ENCODE data around the gene NPPB. TPM values are rescaled to one million over a fixed set of nuclear protein-coding genes. Genes with fewer than 3 reads are reported as not detected.
A peak's percentile ranks its signal among the peaks of the same experiment; 100 is the strongest.

Gene NPPB
- total and polyA plus RNA-seq, 9 of the 15 experiments (the other 6 are each of a cell fraction or from before 2014, with no cell fraction given), result not detected

DNA sequence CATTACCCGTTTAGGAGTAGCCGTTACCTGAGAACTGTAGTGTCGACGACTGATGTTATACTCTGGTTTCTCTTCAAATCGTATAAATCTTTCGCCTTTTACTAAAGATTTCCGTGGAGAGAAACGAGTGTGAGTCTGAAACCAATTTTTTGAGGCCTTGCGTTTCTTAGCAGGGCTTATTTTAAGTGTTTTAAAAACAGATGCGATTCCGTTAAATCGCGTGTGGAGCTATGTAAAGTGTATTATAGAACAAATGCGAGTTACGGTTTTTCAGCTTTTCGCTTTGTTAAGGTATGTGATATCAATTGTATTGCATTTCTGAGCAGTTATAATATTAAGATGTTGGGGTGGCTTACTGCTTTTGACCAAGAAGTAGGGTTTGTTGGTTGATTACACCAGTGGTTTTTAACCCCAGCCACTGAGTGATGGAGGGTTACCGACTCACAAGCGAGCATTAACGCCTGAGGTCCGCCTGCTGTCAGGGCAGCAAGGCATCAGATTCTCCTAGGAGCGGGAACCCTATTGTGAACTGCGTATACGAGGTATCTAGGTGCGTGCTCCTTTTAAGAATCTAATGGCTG lies 49.4 kb upstream of the NPPB start (continued):
- TF ChIP-seq, protein P1, sequence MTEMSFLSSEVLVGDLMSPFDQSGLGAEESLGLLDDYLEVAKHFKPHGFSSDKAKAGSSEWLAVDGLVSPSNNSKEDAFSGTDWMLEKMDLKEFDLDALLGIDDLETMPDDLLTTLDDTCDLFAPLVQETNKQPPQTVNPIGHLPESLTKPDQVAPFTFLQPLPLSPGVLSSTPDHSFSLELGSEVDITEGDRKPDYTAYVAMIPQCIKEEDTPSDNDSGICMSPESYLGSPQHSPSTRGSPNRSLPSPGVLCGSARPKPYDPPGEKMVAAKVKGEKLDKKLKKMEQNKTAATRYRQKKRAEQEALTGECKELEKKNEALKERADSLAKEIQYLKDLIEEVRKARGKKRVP (CRISPR knock-in tag; IDR thresholded peaks at IDR 0.05), result peak; percentile 99
- 0 out of 2 replicates have a peak, but pooled peaks have one; percentile 9 for TF ChIP-seq FOXM1 (IDR thresholded peaks at IDR 0.05; ENCODE audit: low read depth)
- peak; percentile 94; the same call in 1 of the 2 replicates for TF ChIP-seq FOXM1 (CRISPR knock-in tag; IDR thresholded peaks at IDR 0.05; ENCODE audit: low read depth)
- peak; percentile 79 for TF ChIP-seq PKNOX1 (IDR thresholded peaks at IDR 0.05)
- peak; percentile 99 for TF ChIP-seq HNRNPL (IDR thresholded peaks at IDR 0.05; ENCODE audit: low read depth, low read length)
- 0 out of 2 replicates have a peak, but pooled peaks have one; percentile 56 for TF ChIP-seq ZNF165 (CRISPR knock-in tag; IDR thresholded peaks at IDR 0.05; ENCODE audit: borderline replicate concordance)
- peak; percentile 74; the same call in 1 of the 2 replicates for TF ChIP-seq FOXJ2 (tag; IDR thresholded peaks at IDR 0.05)
- no peak for TF ChIP-seq SRSF9 (IDR thresholded peaks at IDR 0.05; ENCODE audit: borderline replicate concordance, low read depth, low read length)
- no peak for TF ChIP-seq COPS2 (conservative IDR thresholded peaks at IDR 0.05)
- TF ChIP-seq, protein P2, sequence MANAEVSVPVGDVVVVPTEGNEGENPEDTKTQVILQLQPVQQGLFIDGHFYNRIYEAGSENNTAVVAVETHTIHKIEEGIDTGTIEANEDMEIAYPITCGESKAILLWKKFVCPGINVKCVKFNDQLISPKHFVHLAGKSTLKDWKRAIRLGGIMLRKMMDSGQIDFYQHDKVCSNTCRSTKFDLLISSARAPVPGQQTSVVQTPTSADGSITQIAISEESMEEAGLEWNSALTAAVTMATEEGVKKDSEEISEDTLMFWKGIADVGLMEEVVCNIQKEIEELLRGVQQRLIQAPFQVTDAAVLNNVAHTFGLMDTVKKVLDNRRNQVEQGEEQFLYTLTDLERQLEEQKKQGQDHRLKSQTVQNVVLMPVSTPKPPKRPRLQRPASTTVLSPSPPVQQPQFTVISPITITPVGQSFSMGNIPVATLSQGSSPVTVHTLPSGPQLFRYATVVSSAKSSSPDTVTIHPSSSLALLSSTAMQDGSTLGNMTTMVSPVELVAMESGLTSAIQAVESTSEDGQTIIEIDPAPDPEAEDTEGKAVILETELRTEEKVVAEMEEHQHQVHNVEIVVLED (CRISPR knock-in tag; IDR thresholded peaks at IDR 0.05), result peak; percentile 7; the same call in 1 of the 2 replicates
- TF ChIP-seq HLTF (IDR thresholded peaks at IDR 0.05), result 0 out of 2 replicates have a peak, but pooled peaks have one; percentile 83
- TF ChIP-seq FIP1L1 (IDR thresholded peaks at IDR 0.05; ENCODE audit: low read depth, low read length, poor library complexity, severe bottlenecking), result no peak
- no peak for TF ChIP-seq LARP7 (IDR thresholded peaks at IDR 0.05)
- peak; percentile 71 for TF ChIP-seq ILK (tag; IDR thresholded peaks at IDR 0.05; ENCODE audit: borderline replicate concordance, low read depth)
- TF ChIP-seq MAZ (CRISPR knock-in tag; conservative IDR thresholded peaks at IDR 0.05 in 1 of 2, IDR thresholded peaks at IDR 0.05 in 1 of 2), result peak; percentile 92 to 100
- peak; percentile 75 for TF ChIP-seq NELFE (IDR thresholded peaks at IDR 0.05; ENCODE audit: insufficient read depth, insufficient read length)
- peak; percentile 98 for TF ChIP-seq SP1 (CRISPR knock-in tag; IDR thresholded peaks at IDR 0.05)
- peak; percentile 87 for TF ChIP-seq ZSCAN29 (IDR thresholded peaks at IDR 0.05)
- TF ChIP-seq NCOA6 (IDR thresholded peaks at IDR 0.05), result no peak; the same call in none of the 2 replicates
- TF ChIP-seq CBX2 (IDR thresholded peaks at IDR 0.05; ENCODE audit: insufficient read depth, low read length, poor library complexity, severe bottlenecking), result no peak
- peak; percentile 78 for TF ChIP-seq ZNF324 (CRISPR knock-in tag; IDR thresholded peaks at IDR 0.05)
- TF ChIP-seq, protein P3, sequence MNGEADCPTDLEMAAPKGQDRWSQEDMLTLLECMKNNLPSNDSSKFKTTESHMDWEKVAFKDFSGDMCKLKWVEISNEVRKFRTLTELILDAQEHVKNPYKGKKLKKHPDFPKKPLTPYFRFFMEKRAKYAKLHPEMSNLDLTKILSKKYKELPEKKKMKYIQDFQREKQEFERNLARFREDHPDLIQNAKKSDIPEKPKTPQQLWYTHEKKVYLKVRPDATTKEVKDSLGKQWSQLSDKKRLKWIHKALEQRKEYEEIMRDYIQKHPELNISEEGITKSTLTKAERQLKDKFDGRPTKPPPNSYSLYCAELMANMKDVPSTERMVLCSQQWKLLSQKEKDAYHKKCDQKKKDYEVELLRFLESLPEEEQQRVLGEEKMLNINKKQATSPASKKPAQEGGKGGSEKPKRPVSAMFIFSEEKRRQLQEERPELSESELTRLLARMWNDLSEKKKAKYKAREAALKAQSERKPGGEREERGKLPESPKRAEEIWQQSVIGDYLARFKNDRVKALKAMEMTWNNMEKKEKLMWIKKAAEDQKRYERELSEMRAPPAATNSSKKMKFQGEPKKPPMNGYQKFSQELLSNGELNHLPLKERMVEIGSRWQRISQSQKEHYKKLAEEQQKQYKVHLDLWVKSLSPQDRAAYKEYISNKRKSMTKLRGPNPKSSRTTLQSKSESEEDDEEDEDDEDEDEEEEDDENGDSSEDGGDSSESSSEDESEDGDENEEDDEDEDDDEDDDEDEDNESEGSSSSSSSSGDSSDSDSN (IDR thresholded peaks at IDR 0.05; ENCODE audit: borderline replicate concordance in 1 of 2, low read depth in 2 of 2, low read length in 2 of 2), result no peak
- TF ChIP-seq ZNF699 (CRISPR knock-in tag; IDR thresholded peaks at IDR 0.05; ENCODE audit: insufficient replicate concordance), result no peak

Measured in K562 (cell line).